ENCODE measurements around the gene CBS.
"Not testable (repeated sequence)": the region's sequence is repeated elsewhere in the genome, so short reads cannot be mapped to it uniquely, and the experiment has no call there.

GRCh38 chr21:43104642-43105041 lies 29.0 kb upstream of the CBS start:
- TF ChIP-seq CTCF, POLR2A, EP300 (IDR thresholded peaks at IDR 0.05): not testable (repeated sequence)

Data from sigmoid colon (tissue), 4 donors.